IgD-negative memory B cell (primary cell): ENCODE data around the gene STK32B. TPM values are rescaled to one million over a fixed set of nuclear protein-coding genes. Genes with fewer than 3 reads are reported as not detected.

ENCODE experiments used
- polyA plus RNA-seq: library from polyadenylated mRNA; unstranded; fragments of 300-500 nt; fragmentation: Illumina TruSeq; gene quantifications from one replicate; pipeline ENCODE4 v1.2.3, GENCODE V29; 2021

Gene STK32B
- polyA plus RNA-seq, 1 donor from 2014 or later: not detected

Other genes starting within 250 kb of the STK32B start
- gene MSX1, start 191.8 kb upstream of the STK32B start, polyA plus RNA-seq: 0.18 TPM
- gene CYTL1, start 32.0 kb upstream of the STK32B start, polyA plus RNA-seq: not detected